ENCODE data around the gene FAAH.
"Not testable (repeated sequence)": the region's sequence is repeated elsewhere in the genome, so short reads cannot be mapped to it uniquely, and the experiment has no call there.

FAAH gene

GRCh38 chr1:46394108-46394871 is at the start of gene FAAH:
FAAH (plus strand) TSS chr1:46394317; CDS start chr1:46394349, 32 bp downstream.
- DNase-seq (ENCODE audit: low read depth in 3 of 3), result peak; percentile 23 to 25 (median 23)

GRCh38 chr1:46344481-46344880 is 49.6 kb upstream of the FAAH start:
- DNase-seq (ENCODE audit: low read depth in 3 of 3), result no peak

GRCh38 chr1:46345281-46345680 is 48.8 kb upstream of the FAAH start:
- no peak for DNase-seq (ENCODE audit: low read depth in 3 of 3)

GRCh38 chr1:46352363-46352762 is 41.8 kb upstream of the FAAH start:
- no peak for DNase-seq (ENCODE audit: low read depth in 3 of 3)

- not testable (repeated sequence) for DNase-seq (ENCODE audit: low read depth in 3 of 3)
These were observed 38.2 kb upstream of the FAAH start for GRCh38 chr1:46355920-46356319.

GRCh38 chr1:46362158-46362557 is 32.0 kb upstream of the FAAH start:
- DNase-seq (ENCODE audit: low read depth in 3 of 3), result no peak

DNA sequence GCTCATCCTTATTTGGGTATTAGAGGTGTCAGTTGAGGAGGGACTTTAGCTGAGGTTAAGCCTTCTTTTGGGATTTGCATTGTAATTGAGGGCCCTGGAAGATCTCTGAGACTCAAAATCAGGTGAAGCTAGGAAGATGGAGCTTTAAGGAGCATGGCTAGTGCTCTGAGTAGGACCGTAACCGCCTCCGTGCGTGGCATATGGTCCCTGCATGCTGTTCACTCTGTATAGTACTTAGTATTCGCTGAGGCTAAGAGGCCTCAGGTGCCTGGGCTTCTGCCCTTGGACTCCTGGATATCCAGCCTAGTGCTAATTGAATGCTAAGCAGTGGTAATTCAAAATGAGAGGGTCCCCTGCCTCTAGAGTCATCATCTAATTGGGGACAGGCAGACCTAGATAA is 31.0 kb upstream of the FAAH start:
- DNase-seq (ENCODE audit: low read depth in 3 of 3), result no peak

DNA sequence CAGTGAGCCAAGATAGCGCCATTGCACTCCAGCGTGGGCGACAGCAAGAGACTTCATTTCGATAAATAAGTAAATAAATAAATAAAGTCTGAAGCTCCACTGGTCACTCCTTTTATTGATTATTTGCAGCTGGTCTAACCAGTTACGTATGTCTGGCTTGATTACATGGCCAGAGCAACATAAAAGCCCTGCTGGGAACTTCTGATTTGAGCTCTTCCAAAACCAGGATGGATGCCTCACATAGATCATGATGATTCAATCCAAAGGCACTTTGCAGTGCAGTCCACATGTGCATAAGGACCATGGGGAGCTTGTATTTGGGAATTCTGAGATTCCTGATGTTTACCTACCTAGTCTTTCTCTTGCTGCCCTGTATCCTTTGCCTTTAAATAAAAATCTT is 29.5 kb upstream of the FAAH start:
- DNase-seq (ENCODE audit: low read depth in 3 of 3), result no peak

GRCh38 chr1:46365796-46366195 is 28.3 kb upstream of the FAAH start:
- not testable (repeated sequence) for DNase-seq (ENCODE audit: low read depth in 3 of 3)

GRCh38 chr1:46367072-46367471 is 27.0 kb upstream of the FAAH start:
- DNase-seq (ENCODE audit: low read depth in 3 of 3), result no peak

GRCh38 chr1:46367701-46368100 is 26.4 kb upstream of the FAAH start:
- not testable (repeated sequence) for DNase-seq (ENCODE audit: low read depth in 3 of 3)

- DNase-seq (ENCODE audit: low read depth in 3 of 3), result no peak
These were observed 25.3 kb upstream of the FAAH start for GRCh38 chr1:46368791-46369190.

DNA sequence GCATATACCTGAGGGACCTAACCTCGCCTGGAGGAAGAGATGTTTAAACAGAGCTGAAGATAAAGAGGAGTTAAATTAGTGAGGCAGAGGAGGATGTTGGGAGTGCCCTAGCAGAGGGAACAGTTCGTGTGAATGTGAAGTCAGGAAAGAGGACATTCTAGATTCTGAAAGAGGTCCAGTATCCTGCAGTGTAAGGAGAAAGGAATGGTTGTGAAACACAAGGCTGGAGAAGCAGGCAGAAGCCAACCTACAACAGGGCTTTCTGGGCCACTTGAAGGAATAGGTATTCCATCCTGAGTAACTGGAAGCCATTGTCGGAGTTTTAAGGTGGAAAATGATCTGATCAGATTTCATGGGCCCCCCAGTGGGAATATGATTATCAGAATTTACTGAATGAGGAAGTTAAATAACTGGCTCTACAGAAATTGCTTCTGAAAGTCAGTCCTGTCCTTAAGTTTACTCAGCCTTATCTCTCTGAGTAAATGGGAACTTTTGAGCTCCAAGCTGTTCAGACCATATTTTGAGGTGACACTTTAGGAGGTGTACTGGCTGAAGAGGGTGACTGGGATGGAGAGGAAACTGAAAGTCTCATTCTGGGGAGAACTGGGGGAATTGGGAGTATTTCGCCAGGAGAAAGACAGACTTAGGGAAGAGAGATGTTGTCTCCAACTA is 24.4 kb upstream of the FAAH start:
- DNase-seq (ENCODE audit: low read depth in 3 of 3), result no peak

- DNase-seq (ENCODE audit: low read depth in 3 of 3), result no peak
These were observed 23.9 kb upstream of the FAAH start for GRCh38 chr1:46370214-46370633.

- no peak for DNase-seq (ENCODE audit: low read depth in 3 of 3)
These were observed 21.7 kb upstream of the FAAH start for GRCh38 chr1:46372431-46372830.

DNA sequence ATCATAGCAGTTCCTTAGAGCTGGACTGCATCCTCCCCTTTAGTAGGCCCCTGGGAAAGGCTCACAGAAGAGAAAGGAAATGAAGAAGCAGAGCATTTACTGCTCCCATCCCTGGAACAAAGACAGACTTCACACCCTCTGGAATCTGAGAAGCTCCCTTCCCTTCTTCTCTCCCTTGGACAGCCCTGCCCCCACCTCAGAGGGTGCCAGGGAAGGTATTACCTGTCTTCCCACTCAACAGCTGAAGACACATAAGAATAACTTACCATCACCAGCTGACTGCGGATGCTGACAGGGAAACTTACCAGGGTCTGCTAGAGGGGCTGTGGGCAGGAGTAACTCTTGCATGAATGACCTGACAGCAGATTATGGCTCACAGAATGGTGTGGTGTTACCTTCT is 14.1 kb upstream of the FAAH start:
- no peak for DNase-seq (ENCODE audit: low read depth in 3 of 3)

- DNase-seq (ENCODE audit: low read depth in 3 of 3), result no peak
These were observed 13.6 kb upstream of the FAAH start for GRCh38 chr1:46380508-46380907.

GRCh38 chr1:46393510-46393909 is 607 bp upstream of the FAAH start:
- no peak for DNase-seq (ENCODE audit: low read depth in 3 of 3)

DNA sequence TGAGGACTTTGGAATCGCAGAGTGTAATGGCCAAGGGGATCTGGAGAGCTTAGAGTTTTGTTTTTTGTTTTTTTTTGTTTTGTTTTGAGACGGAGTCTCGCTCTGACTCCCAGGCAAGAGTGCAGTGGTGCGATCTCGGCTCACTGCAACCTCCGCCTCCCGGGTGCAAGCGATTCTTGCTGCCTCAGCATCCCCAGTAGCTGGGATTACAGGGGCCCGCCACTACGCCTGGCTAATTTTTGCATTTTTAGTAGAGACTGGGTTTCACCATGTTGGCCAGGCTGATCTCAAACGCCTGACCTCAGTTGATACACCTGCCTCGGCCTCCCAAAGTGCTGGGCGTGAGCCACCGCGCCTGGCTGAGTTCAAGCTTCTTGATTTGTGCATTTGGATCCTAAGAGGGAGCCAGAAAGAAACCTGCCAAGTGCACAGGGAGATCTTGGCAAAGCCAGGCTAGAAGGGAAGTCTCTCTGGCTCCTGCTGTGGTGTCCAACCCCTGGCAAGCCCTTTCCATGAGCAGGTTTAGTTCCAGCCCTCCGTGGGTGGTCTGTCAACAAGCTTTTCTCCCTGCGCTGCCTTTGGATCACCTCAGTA is 852 bp downstream of the FAAH start:
- DNase-seq (ENCODE audit: low read depth in 3 of 3), result no peak

DNA sequence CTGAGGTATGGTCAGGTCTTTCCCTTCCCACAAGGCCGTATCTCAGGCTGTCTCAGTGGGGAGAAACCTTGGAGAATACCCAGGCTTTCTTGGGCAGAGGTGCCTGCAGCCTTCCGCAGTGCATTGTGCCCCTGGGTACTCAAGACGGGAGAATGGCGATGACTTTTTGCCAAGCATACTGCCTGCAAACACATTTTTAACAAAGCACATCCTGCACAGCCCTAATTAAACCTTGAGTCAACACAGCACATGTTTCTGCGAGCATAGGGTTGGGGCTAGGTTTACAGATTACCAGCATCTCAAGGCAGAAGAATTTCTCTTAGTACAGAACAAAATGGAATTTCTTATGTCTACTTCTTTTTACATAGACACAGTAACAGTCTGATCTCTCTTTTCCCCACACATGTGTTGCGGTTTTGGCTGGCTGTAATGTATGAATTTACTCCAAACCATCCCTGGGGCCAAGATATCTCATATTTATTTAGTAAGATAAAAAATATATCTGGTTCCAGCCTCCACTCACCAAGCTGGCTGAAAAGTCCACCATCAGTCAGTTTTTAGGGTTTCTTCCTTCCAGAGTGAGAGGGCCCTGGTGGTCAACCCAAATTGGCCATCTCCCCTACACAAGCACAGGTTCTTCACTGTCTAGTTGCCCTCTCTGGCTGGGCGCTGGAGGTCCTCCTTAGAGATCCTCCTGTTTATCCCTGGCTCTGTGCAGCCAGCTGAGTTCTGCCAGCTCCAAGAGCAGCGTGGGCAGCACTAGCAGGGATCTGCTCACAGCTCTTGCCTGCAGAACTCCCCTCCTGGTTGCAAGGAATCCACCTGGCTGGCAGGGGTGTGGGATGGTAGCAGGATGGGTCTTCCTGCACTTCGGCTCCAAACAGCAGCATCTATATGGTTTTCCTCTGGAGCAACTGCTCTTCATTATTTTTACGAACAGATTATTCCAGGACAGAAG is 2.6 kb downstream of the FAAH start:
- no peak for DNase-seq (ENCODE audit: low read depth in 3 of 3)

- DNase-seq (ENCODE audit: low read depth in 3 of 3), result no peak
These were observed 5.2 kb downstream of the FAAH start for GRCh38 chr1:46399307-46399706.

DNA sequence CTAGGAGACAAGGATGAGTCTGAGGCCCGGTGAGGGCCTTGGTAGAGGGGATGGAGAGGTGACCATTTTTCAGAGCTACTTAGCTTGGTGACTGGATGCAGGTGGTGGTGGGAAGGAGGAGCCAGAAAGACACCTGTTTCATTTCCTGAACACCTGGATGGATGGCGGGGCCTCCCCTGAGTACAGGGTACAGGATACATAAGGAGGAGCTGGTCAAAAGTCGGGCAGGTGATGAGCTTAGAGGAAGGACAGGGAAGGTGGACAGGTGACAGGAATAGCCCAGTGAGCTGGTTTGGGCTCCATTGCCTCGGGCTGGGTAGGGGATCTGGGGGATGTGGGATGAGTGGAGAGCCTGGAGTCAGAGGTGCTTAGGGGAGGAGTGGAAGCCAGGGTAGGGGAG is 6.3 kb downstream of the FAAH start:
- no peak for DNase-seq (ENCODE audit: low read depth in 3 of 3)
